Heart left ventricle (tissue), 16 donors: ENCODE measurements around the gene CCDC169. TPM values are rescaled to one million over a fixed set of nuclear protein-coding genes. Genes with fewer than 3 reads are reported as not detected.

Experiments used
- ATAC-seq, 4 donors: fragments of 200-7000 bp; cut with Tn5 transposase; one replicate each; pipeline ENCODE4 v1.9.1; 2020 to 2022; ENCODE audit warnings: moderate library complexity in 4 of 4, mild to moderate bottlenecking in 3 of 4, moderate number of reproducible peaks in 1 of 4
- DNase-seq, 5 donors: peaks; one replicate each; pipeline ENCODE4 v3.0.0-alpha.2; 2020
- H3K27ac ChIP-seq, 12 donors: fragments of 200-600 bp; sonication (generic) in 4 of 12; one replicate each; pipeline versions ENCODE4 v1.5.0 to v1.8.0; 2016 to 2022; ENCODE audit warnings: mild to moderate bottlenecking in 2 of 12
- H3K27me3 ChIP-seq, 9 donors: fragments of 200-600 bp; sonication (generic) in 2 of 9; one replicate each; pipeline versions ENCODE4 v1.5.1 to v1.8.0; 2016 to 2022; ENCODE audit warnings: mild to moderate bottlenecking in 3 of 9
- H3K36me3 ChIP-seq, 9 donors: fragments of 200-600 bp; sonication (generic) in 2 of 9; one replicate each; pipeline versions ENCODE4 v1.5.0 to v1.8.0; 2018 to 2022; ENCODE audit warnings: mild to moderate bottlenecking in 2 of 9
- H3K4me1 ChIP-seq, 12 donors: fragments of 200-600 bp; sonication (generic) in 4 of 12; one replicate each; pipeline versions ENCODE4 v1.5.0 to v1.8.0; 2016 to 2022; ENCODE audit warnings: mild to moderate bottlenecking in 3 of 12
- H3K4me3 ChIP-seq, 12 donors: fragments of 200-600 bp; sonication (generic) in 4 of 12; one replicate each; pipeline versions ENCODE4 v1.5.0 to v1.8.0; 2017 to 2022; ENCODE audit warnings: mild to moderate bottlenecking in 9 of 12, moderate library complexity in 4 of 12
- H3K9me3 ChIP-seq, 12 donors: fragments of 200-600 bp; sonication (generic) in 4 of 12; one replicate each; pipeline versions ENCODE4 v1.5.0 to v1.8.0; 2016 to 2022; ENCODE audit warnings: mild to moderate bottlenecking in 1 of 12
- CTCF ChIP-seq, 12 donors: fragments of 200-600 bp; sonication (generic) in 4 of 12; IDR thresholded peaks; one replicate each; pipeline versions ENCODE4 v1.5.0 to v1.8.0; 2018 to 2022; ENCODE audit warnings: antibody characterized with exemption in 12 of 12, mild to moderate bottlenecking in 5 of 12
- POLR2A ChIP-seq, 2 donors: fragments of 450-650 bp; IDR thresholded peaks; one replicate each; pipeline ENCODE4 v1.6.1; 2017; ENCODE audit warnings: antibody characterized with exemption in 2 of 2, mild to moderate bottlenecking in 2 of 2, moderate library complexity in 2 of 2
- WGBS, 4 donors: extraction: QIAGEN DNeasy Blood & Tissue Kit in 2 of 4; methylation state at CpG; one replicate each; pipeline versions ENCODE4 v1.1.5 to v1.1.7; 2013 to 2018; 5-methylcytosine and 5-hydroxymethylcytosine counted together
- intact Hi-C, 10 donors: fragments of 100-400 bp; cut with DNase I; formaldehyde crosslinking; loops; one replicate each; pipeline versions ENCODE4 v1.11.1 to v1.14.2; 2022
- polyA plus RNA-seq, 2 donors: library from polyadenylated mRNA; stranded (reverse); fragments of 200-250 nt; gene quantifications; one replicate each; pipeline ENCODE4 v1.2.3, GENCODE V29; 2013
- total RNA-seq, 9 donors: library from RNA; depleted of rRNA in 2 of 9; stranded (reverse); fragments of >200 nt in 2 of 9; fragmentation: NEBNext Ultra II Directional in 3 of 9; extraction: Animal tissue kit (Norgen Biotek cat#: 25700) in 3 of 9; gene quantifications; one replicate each; pipeline versions ENCODE4 v1.1.0 to v1.2.4, GENCODE V29; 2016 to 2023
- donor health status: ischemic (EF 13 %, LVEDD 7.1; RV severe dilation, severe dysfunction).
- donor health status: healthy with polysubstance abuse.
- donor health status: DM: no; HTN: yes; CAD: no.
- donor health status: DM: no; HTN: no; CAD: no.
- donor health status: ischemic (EF 25% LVEDD 6.9; RV normal size, moderate dysfunction).
- donor health status: ischemic (EF 25% LVEDD 5.7; RV mildly dilated, moderate dysfunction).
- donor health status: healthy.
- donor health status: DM: yes; HTN: yes; CAD: no.
- donor health status: ischemic (EF 35%, LVEDD 5.7; RV mildly dilated, moderate dysfunction).
- donor health status: nonischemic (EF 11% LVEDD 7.7; RV severe dilation, severe dysfunction).
- donor health status: DM: yes; HTN: yes; CAD: no.
- donor health status: PGD.
- donor health status: ischemic (EF 29% LVEDD 5.4; RV normal size, mild dysfunction).
- donor health status: nonischemic (EF 23%, LVEDD 6.1; RV moderate dilation, normal function).

Gene CCDC169
- total and polyA plus RNA-seq, 11 donors, result 0.20 to 5.7 (median 1.4) TPM

GRCh38 chr13:36261011-36261410 lies 36.6 kb downstream of the CCDC169 start:
- no peaks in the 10 kb centered on the region for H3K27me3 ChIP-seq
- H3K27ac ChIP-seq, result no peak overlapping the region
- H3K9me3 ChIP-seq, result no peaks in the 10 kb centered on the region
- no peaks in the 10 kb centered on the region for H3K36me3 ChIP-seq
- intact Hi-C loops, result loop anchor here in 1 of 10 donors (10.0 kb wide), 1 partner anchor 106 kb away; no protein-coding TSS in a partner anchor
- H3K4me1 ChIP-seq, result no peaks in the 10 kb centered on the region
- H3K4me3 ChIP-seq, result no peak overlapping the region
- no peak for ATAC-seq
- DNase-seq, result no peak
- TF ChIP-seq POLR2A (IDR thresholded peaks at IDR 0.05) (no peak), CTCF (IDR thresholded peaks at IDR 0.05) (no peak)
- 82 to 89% (median 84%) methylated on average over 3 of the region's 3 CpGs for WGBS, 4 donors

- intact Hi-C loops, result loop anchor here in 1 of 10 donors (10.0 kb wide), 1 partner anchor 105 kb away; no protein-coding TSS in a partner anchor
Measured at GRCh38 chr13:36259361-36260137, 38.1 kb downstream of the CCDC169 start.

DNA sequence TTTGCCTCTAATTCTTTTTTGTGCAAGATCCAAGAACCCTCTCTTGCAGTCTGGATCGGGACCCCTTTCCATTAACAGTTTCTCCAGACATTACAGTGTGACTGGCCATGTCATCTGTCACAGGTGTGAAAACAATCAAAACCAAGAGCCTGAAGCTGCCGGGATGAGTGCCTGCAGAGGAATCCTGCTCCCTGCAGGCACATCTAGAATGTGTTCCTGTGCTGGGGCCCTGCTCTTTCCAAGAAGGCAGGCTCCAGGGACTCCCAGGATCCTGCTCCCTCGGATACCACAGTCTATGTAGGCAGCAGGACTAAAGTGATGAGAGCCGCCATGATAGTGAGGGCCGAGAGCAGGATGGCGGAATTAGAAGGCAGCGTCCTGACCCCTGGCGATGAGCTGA lies 38.8 kb downstream of the CCDC169 start:
- intact Hi-C loops, result no loop called here
- 65 to 75% (median 70%) methylated on average over 8 of the region's 8 CpGs for WGBS, 4 donors

More at GRCh38 chr13:36259361-36260137, 38.1 kb downstream of the CCDC169 start:
- ATAC-seq (no peak), DNase-seq (no peak)
- H3K9me3 ChIP-seq, result no peaks in the 10 kb centered on the region
- H3K4me1 ChIP-seq, result no peaks in the 10 kb centered on the region
- no peaks in the 10 kb centered on the region for H3K36me3 ChIP-seq
- H3K27me3 ChIP-seq, result no peaks in the 10 kb centered on the region
- no peak overlapping the region for H3K27ac ChIP-seq
- TF ChIP-seq POLR2A (IDR thresholded peaks at IDR 0.05) (no peak), CTCF (IDR thresholded peaks at IDR 0.05) (no peak)
- WGBS, 4 donors, result 89 to 92% (median 90%) methylated on average over 8 of the region's 8 CpGs
- no peak overlapping the region for H3K4me3 ChIP-seq

More for the DNA sequence above, 38.8 kb downstream of the CCDC169 start:
- Histone ChIP-seq H3K9me3 (no peaks in the 10 kb centered on the region), H3K4me3 (no peak overlapping the region), H3K27me3 (no peaks in the 10 kb centered on the region), H3K36me3 (no peaks in the 10 kb centered on the region), H3K27ac (no peak overlapping the region), H3K4me1 (no peaks in the 10 kb centered on the region)
- ATAC-seq, result peak in 1 of 4 donors; percentile 7
- DNase-seq, result no peak
- TF ChIP-seq POLR2A (IDR thresholded peaks at IDR 0.05), result no peak
- TF ChIP-seq CTCF (IDR thresholded peaks at IDR 0.05), result no peak
